Body of pancreas (tissue), 4 donors: ENCODE data around the gene GRIFIN. TPM values are rescaled to one million over a fixed set of nuclear protein-coding genes. Genes with fewer than 3 reads are reported as not detected.

Experiments
- ATAC-seq: fragments of 150-250 bp; one replicate; pipeline ENCODE4 v1.9.1; 2016
- DNase-seq, 4 donors: peaks; one replicate each; pipeline ENCODE4 v3.0.0-alpha.2; 2019
- H3K27ac ChIP-seq, 4 donors: fragments of 200-600 bp; sonication (generic); 1 replicate in 3 of 4; 2 replicates in 1 of 4; pipeline versions ENCODE4 v1.5.1 to v1.6.1; 2016 to 2019; ENCODE audit warnings: mild to moderate bottlenecking in 1 of 4, mixed read lengths in 1 of 4, moderate library complexity in 1 of 4
- H3K27me3 ChIP-seq, 2 donors: fragments of 200-600 bp; sonication (generic); one replicate each; pipeline ENCODE4 v1.6.0; 2016; ENCODE audit warnings: mild to moderate bottlenecking in 1 of 2
- H3K36me3 ChIP-seq, 2 donors: fragments of 200-600 bp; sonication (generic); replicated peaks in 1 of 2; 2 replicates each; pipeline ENCODE4 v1.5.1; 2016; ENCODE audit warnings: low read depth in 2 of 2; ENCODE audit not compliant: insufficient read depth in 1 of 2
- H3K4me1 ChIP-seq: fragments of 200-600 bp; sonication (generic); one replicate; pipeline ENCODE4 v1.6.0; 2016
- H3K4me3 ChIP-seq, 2 donors: fragments of 200-600 bp; sonication (generic); 1 replicate in 1 of 2; 2 replicates in 1 of 2; pipeline ENCODE4 v1.5.1; 2016 to 2019
- H3K9me3 ChIP-seq, 3 donors: fragments of 200-600 bp; sonication (generic); 1 replicate in 2 of 3; 2 replicates in 1 of 3; pipeline ENCODE4 v1.5.1; 2016
- POLR2A ChIP-seq, 3 donors: fragments of 450-650 bp; IDR thresholded peaks; one replicate each; pipeline ENCODE4 v1.6.1; 2016; ENCODE audit warnings: antibody characterized with exemption in 3 of 3, mild to moderate bottlenecking in 2 of 3
- WGBS, 2 donors: methylation state at CpG; one replicate each; pipeline ENCODE4 v1.1.5; 2017; 5-methylcytosine and 5-hydroxymethylcytosine counted together
- intact Hi-C: fragments of 100-400 bp; cut with DNase I; formaldehyde crosslinking; loops from one replicate; pipeline ENCODE4 v1.15.1; 2023
- total RNA-seq, 2 donors: library from RNA; depleted of rRNA; stranded (reverse); fragments of >200 nt; gene quantifications; one replicate each; pipeline ENCODE4 v1.1.0, GENCODE V29; 2016
- TF ChIP-seq, protein P1 (sequence below), 7 experiments: fragments of 450-650 bp in 4 of 7; fragments of 200-600 bp in 3 of 7; sonication (generic) in 3 of 7; IDR thresholded peaks; one replicate each; pipeline ENCODE4 v1.5.1; 2016 to 2019; ENCODE audit warnings: antibody characterized with exemption in 7 of 7

Gene GRIFIN
- total RNA-seq, 2 donors from 2014 or later = not detected

DNA sequence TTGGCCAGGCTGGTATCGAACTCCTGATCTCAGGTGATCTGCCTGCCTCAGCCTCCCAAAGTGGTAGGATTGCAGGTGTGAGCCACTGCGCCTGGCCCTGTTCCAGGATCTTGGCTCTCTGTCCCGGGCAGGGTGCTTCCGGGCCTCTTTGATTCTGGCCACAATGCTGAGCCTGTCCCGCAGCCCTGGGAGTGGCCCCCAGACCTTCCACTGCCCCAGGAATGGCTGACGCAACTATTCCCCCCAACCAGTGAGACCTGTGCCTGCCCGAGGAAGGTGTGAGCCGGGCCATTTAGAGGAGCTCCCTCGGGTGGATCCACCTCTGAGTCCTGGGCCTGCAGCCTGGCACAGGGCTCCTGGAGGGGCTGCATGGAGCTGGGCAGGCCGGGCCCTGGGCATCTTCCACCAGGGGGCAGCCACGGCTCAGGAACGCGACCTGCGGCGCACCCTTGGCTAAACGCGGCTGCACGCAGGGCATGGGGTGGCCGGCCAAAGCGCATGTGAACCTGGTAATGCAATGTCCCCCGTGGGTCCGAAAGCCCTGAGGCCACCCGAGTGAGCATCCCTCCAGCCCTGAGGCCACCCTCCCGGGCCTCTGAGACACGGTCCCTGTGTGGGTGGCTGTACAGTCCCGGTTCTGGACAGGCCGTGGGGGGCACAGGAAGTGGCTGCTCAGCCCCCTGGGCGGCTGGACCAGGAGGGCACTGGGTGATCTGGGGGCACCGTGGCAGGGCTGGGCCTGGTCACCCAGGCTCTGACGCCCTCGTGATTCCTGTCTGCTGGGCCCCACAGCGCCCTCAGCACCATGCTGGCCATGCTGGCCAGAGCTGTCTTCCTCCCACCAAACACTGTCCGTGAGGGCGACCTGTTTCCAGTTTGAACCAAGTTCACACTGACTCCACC is 24.8 kb downstream of the GRIFIN start:
- DNase-seq = peak; percentile 84 to 90 (median 88)
- peak; percentile 96 for ATAC-seq
- Histone ChIP-seq H3K4me1 (peaks cover 13% of the 10 kb centered on the region), H3K36me3 (no peaks in the 10 kb centered on the region), H3K9me3 (no peaks in the 10 kb centered on the region), H3K27me3 (no peaks in the 10 kb centered on the region), H3K27ac (no peak overlapping the region), H3K4me3 (no peak overlapping the region)
- intact Hi-C loops = no loop called here
- no peak for TF ChIP-seq POLR2A (IDR thresholded peaks at IDR 0.05)
- TF ChIP-seq, protein P1, sequence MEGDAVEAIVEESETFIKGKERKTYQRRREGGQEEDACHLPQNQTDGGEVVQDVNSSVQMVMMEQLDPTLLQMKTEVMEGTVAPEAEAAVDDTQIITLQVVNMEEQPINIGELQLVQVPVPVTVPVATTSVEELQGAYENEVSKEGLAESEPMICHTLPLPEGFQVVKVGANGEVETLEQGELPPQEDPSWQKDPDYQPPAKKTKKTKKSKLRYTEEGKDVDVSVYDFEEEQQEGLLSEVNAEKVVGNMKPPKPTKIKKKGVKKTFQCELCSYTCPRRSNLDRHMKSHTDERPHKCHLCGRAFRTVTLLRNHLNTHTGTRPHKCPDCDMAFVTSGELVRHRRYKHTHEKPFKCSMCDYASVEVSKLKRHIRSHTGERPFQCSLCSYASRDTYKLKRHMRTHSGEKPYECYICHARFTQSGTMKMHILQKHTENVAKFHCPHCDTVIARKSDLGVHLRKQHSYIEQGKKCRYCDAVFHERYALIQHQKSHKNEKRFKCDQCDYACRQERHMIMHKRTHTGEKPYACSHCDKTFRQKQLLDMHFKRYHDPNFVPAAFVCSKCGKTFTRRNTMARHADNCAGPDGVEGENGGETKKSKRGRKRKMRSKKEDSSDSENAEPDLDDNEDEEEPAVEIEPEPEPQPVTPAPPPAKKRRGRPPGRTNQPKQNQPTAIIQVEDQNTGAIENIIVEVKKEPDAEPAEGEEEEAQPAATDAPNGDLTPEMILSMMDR (IDR thresholded peaks at IDR 0.05) = peak; percentile 79 to 92 (median 88)
- 12 to 13% methylated on average over 8 to 29 of the region's 34 CpGs for WGBS, 2 donors

DNA sequence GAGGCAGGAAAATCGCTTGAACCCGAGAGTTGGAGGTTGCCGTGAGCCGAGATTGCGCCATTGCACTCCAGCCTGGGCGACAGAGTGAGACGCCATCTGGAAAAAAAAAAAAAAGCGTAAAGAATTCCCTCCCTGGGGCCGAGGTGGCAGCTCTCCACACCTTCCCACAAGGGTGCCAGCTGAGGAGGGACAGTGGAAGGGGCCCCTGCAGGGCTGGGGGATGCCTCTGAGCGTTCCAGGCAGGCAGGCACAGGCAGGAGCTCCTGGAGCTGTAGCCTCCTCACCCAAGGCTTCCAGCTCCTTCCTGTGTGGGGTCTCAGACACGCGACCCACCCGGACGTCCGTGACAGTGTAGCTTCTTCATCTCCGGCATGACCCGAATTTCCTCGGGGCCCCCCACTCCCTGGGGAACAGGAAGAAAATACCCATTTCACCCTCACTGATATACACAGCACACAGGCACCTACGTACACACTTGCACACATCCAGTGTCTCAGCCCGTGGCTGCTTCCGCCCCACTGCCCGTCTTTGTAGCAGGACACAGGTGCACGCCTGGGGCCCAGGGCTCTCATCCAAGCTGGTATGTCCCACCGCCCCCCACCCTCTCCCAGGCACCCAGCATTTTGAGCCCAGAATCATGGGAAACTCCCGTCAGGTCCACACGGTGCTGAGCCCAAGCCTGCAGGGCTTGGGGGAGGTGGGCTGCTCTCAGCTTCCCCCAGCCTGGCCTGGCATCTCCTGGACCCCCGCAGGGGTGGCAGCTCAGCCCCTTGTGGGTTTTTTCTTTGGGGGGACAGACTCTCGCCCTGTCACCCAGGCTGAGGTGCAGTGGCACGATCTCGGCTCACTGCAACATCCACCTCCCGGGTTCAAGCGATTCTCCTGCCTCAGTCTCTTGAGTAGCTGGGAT is 25.7 kb downstream of the GRIFIN start:
- Histone ChIP-seq H3K27ac (no peak overlapping the region), H3K36me3 (no peaks in the 10 kb centered on the region), H3K9me3 (no peaks in the 10 kb centered on the region), H3K4me3 (no peak overlapping the region), H3K4me1 (peaks cover 13% of the 10 kb centered on the region), H3K27me3 (no peaks in the 10 kb centered on the region)
- ATAC-seq = no peak
- no peak for TF ChIP-seq POLR2A (IDR thresholded peaks at IDR 0.05)
- TF ChIP-seq, protein P1 (IDR thresholded peaks at IDR 0.05) = no peak
- intact Hi-C loops = no loop called here
- 50 to 53% methylated on average over 15 to 29 of the region's 32 CpGs for WGBS, 2 donors
- DNase-seq = no peak

DNA sequence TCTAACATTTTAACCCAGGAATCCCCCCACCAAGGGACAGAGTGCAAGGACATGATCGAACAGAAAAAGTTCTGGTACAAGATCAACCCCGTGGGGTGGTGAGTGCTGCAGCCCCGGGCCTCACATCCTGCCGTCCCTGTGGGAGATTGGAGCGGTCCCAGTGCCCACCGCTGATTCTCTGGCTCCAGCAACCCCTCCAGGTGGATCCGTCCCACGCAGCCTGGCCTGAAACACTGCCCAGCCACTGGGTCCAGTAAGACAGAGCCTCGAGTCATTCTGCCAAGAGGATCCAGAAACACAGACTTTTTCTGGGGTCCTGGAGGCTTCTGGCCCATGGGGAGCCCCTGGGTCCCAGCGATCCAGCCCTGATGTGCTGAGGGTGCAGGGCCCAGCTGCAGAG is 29.5 kb downstream of the GRIFIN start:
- no peak overlapping the region for H3K4me3 ChIP-seq
- DNase-seq (no peak), ATAC-seq (no peak)
- no peak for TF ChIP-seq POLR2A (IDR thresholded peaks at IDR 0.05)
- TF ChIP-seq, protein P1 (IDR thresholded peaks at IDR 0.05) = no peak
- H3K4me1 ChIP-seq = peaks cover 8% of the 10 kb centered on the region
- H3K27ac ChIP-seq = no peak overlapping the region
- no peaks in the 10 kb centered on the region for H3K27me3 ChIP-seq
- WGBS, 2 donors = 80 to 97% methylated on average over 6 to 10 of the region's 10 CpGs
- no peaks in the 10 kb centered on the region for H3K9me3 ChIP-seq
- intact Hi-C loops = no loop called here
- no peaks in the 10 kb centered on the region for H3K36me3 ChIP-seq

DNA sequence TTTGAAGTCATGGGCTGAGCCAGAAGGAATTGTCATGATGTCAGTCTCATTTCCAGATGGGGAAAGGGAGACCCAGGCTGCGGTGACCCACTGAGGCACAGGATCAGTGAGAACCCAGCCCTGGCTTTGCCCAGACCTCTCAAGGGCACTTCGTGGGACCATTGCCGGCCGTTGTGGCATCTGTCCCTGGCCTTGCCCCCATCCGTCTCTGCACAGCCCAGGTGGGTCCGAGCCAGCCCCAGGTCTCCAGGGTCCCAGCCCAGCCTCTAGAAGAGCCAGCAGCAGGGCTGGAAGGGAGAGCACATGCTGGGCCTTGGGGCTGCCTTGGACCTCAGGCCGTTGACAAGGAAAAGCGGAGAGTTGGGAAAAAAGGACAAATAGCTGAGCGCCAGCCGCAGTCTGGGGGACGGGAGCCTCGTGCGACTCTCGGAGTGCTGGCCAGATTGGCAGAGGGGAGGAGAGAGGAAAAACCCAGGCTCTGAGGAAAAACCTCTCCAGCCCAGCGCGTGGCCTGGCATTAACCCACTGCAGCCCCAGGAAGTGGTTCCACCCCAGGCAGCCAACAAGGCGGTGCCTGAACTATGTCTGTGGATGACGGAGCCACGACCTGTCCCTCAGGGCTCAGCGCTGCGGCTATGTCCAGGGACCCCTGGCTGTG is 30.2 kb downstream of the GRIFIN start:
- no peaks in the 10 kb centered on the region for H3K27me3 ChIP-seq
- H3K4me1 ChIP-seq = peaks cover 6% of the 10 kb centered on the region
- DNase-seq (no peak), ATAC-seq (no peak)
- no peak for TF ChIP-seq POLR2A (IDR thresholded peaks at IDR 0.05)
- TF ChIP-seq, protein P1 (IDR thresholded peaks at IDR 0.05) = no peak
- no peaks in the 10 kb centered on the region for H3K9me3 ChIP-seq
- H3K4me3 ChIP-seq = no peak overlapping the region
- 93 to 100% methylated on average over 6 to 21 of the region's 21 CpGs for WGBS, 2 donors
- no peak overlapping the region for H3K27ac ChIP-seq
- no peaks in the 10 kb centered on the region for H3K36me3 ChIP-seq
- intact Hi-C loops = no loop called here
